ENCODE data around the gene P2RX3.

P2RX3 gene

DNA sequence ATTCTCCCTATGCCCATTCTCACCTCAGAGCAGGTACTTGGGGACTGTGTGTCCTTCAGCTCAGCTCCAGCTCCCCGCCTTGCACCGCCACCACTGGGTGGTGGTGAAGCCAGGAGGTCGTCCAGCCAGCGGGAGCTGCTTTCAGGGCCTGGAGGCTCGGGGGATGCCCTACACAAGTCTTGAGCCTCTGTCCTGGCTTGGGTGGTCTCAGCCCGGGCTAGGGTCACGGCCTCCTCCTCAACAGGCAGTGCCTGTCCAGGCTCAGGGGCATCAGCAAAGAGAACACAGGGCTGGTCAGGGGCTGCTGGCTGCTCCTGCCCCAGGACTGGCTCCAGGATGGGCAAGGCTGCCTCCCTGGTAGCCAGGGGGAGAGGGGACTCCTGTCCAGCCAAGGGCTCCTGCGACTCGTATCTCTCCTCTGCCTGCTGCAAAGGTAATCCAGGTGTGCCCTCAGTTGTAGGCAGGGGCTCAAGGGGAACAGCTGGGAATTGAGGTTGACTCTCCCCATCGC lies 25.6 kb upstream of the P2RX3 start:
- Histone ChIP-seq H3K4me3 (no peak overlapping the region), H3K4me1 (peaks cover 38 to 83% (median 54%) of the 10 kb centered on the region in 10 experiments), H3K4me2 (peak overlapping the region in 8 of 11 experiments; percentile 77 to 95 (median 91); a peak in 12 of 22 replicates), H3K9ac (peak overlapping the region in 6 of 11 experiments; percentile 62 to 75 (median 72); a peak in 10 of 22 replicates), H4K20me1 (peaks cover 0 to 49% (median 0%) of the 10 kb centered on the region in 11 experiments; a peak in 6 of 22 replicates), H3K36me3 (peaks cover 49 to 81% (median 66%) of the 10 kb centered on the region in 11 experiments), H3K9me3 (replicated peaks in 1 of 11) (no peaks in the 10 kb centered on the region), H3K27ac (peak overlapping the region in 9 of 11 experiments; percentile 71 to 86 (median 79); a peak in 17 of 22 replicates), H3K27me3 (no peaks in the 10 kb centered on the region)
- no peak for TF ChIP-seq Cebpa-rat (IDR thresholded peaks at IDR 0.05)

DNA sequence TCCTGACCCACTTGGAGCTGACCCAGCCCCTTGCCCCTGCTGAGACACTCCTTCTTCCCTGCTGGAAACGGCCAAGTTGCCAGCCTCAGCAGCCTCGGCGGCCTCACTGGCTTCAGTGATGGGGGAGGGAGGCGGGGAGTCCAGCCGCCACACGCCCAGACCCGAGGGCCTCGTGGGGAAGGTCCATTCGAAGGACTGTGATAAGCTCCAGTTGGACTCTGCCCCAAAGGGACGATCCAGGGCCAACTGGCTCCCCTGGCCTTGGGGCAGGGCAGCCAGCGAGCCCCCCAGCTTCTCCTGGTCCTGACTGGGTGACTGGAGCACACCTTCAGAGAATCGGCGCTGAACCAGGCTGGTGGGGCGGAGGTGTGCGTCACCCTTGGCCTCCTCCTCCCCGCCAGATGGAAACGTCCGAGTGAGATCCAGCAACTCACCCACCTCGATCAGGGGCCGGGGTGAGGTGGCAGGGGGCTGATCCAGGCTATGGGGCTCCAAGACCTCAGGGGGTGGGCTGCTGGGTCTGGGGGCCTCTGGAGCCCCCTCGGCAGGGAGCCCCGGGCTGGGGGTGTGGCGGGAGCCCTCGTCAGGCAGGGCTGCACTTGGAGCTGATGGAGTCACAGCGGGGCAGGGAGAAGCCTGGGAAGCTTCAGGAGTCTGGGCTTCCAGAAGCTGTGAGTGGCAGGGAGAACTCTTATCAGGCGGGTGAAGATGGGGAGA lies 24.9 kb upstream of the P2RX3 start:
- Histone ChIP-seq H3K4me1 (peaks cover 33 to 76% (median 48%) of the 10 kb centered on the region in 10 experiments), H3K36me3 (peaks cover 55 to 87% (median 72%) of the 10 kb centered on the region in 11 experiments), H3K9me3 (replicated peaks in 1 of 11) (no peaks in the 10 kb centered on the region), H3K9ac (peak overlapping the region in 2 of 11 experiments; percentile 21 to 75; a peak in 1 of 22 replicates), H4K20me1 (peaks cover 0 to 50% (median 0%) of the 10 kb centered on the region in 11 experiments; a peak in 7 of 22 replicates), H3K4me3 (no peak overlapping the region), H3K27ac (peak overlapping the region in 8 of 11 experiments; percentile 72 to 86 (median 80); a peak in 10 of 22 replicates), H3K27me3 (no peaks in the 10 kb centered on the region), H3K4me2 (peak overlapping the region in 2 of 11 experiments; percentile 77 to 95; a peak in 2 of 22 replicates)
- no peak for TF ChIP-seq Cebpa-rat (IDR thresholded peaks at IDR 0.05)

DNA sequence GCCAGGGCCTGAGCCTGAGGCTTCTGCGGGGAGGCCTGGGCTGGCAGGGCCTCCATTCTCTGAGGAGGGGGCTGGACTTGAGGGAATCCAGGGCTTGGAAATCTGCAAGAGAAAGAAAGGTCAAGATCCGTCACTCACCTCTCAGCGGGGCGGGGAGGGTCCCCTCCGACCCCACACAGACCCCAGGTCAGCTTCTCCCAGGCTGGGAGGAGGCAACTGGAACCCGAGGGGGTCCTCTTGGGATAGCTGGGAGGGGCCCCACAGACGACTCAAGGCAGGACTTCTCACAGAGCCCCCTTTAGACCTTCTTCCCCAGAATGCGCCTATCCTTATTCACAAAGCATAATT lies 24.4 kb upstream of the P2RX3 start:
- peaks cover 33 to 71% (median 45%) of the 10 kb centered on the region in 10 experiments for H3K4me1 ChIP-seq
- TF ChIP-seq Cebpa-rat (IDR thresholded peaks at IDR 0.05): no peak
- H4K20me1 ChIP-seq: peaks cover 0 to 55% (median 0%) of the 10 kb centered on the region in 11 experiments; a peak in 7 of 22 replicates
- peaks cover 59 to 86% (median 76%) of the 10 kb centered on the region in 11 experiments for H3K36me3 ChIP-seq
- no peak overlapping the region for H3K9ac ChIP-seq
- H3K27me3 ChIP-seq: no peaks in the 10 kb centered on the region
- H3K9me3 ChIP-seq (replicated peaks in 1 of 11): no peaks in the 10 kb centered on the region
- no peak overlapping the region for H3K4me3 ChIP-seq
- peak overlapping the region in 4 of 11 experiments; percentile 16 to 83 (median 33); a peak in 5 of 22 replicates for H3K27ac ChIP-seq
- no peak overlapping the region for H3K4me2 ChIP-seq

DNA sequence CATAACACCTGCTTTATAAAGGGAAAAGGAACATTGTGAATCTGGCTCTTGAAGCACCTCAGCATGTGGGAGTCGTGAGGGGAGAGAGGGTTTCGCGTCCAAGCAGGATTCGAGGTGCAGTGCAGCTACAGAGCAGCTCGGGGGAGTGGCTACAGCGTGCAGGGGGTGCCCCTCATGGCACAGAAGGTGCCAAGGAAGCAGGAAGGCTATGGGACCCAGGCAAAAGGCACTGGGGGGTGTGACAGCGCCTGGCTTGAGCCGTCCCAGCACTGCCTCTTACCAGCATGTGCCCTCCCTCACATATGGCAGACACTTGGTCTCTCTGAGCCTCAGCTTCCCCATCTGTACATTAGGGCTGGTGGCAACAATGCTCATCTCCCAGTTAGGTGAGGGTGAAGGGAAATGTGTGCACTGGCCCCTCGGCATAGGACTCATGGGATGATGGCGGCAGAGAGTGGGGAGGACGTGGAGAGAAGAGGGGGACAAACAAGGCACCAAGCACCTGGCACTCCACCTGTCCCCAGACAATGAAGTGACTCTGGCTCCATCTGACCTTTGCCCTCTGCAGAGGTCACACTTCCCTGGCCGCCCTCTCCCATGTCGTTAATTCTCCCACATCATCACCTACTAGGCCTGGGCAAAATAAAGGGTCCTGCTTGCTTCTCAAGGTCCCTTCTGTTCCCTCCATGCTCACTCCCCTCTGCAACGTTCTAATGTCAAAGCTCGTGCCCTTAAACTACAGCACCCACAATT lies 23.8 kb upstream of the P2RX3 start:
- no peak for TF ChIP-seq Cebpa-rat (IDR thresholded peaks at IDR 0.05)
- no peak overlapping the region for H3K9ac ChIP-seq
- H4K20me1 ChIP-seq: peaks cover 0 to 55% (median 0%) of the 10 kb centered on the region in 11 experiments; a peak in 7 of 22 replicates
- peaks cover 56 to 86% (median 72%) of the 10 kb centered on the region in 11 experiments for H3K36me3 ChIP-seq
- no peaks in the 10 kb centered on the region for H3K9me3 ChIP-seq (replicated peaks in 1 of 11)
- H3K4me2 ChIP-seq: peak overlapping the region in 3 of 11 experiments; percentile 57 to 77 (median 61); a peak in 5 of 22 replicates
- peaks cover 33 to 64% (median 44%) of the 10 kb centered on the region in 10 experiments for H3K4me1 ChIP-seq
- peak overlapping the region in 4 of 11 experiments; percentile 28 to 83 (median 38); a peak in 4 of 22 replicates for H3K27ac ChIP-seq
- H3K4me3 ChIP-seq: no peak overlapping the region
- H3K27me3 ChIP-seq: no peaks in the 10 kb centered on the region

DNA sequence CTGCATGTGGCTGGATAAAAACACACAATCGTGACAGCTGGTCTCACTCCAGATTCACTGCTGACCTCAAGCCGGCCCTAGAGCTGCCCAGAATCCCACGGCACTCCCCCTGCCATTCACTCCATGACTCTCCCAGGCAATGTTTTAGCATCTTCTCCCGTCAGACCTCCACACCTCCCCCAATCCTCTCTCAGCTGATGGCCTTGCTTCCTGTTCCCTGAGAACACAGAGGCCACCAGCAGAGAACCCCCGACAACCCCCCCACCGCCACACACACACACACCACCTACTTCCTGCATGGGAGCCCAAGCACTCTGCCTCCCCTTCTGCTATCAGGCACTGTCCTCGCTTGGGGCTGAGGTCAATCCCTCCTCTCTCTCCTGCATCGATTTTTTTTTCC lies 22.7 kb upstream of the P2RX3 start:
- no peaks in the 10 kb centered on the region for H3K9me3 ChIP-seq (replicated peaks in 1 of 11)
- H3K4me3 ChIP-seq: no peak overlapping the region
- peaks cover 0 to 57% (median 3%) of the 10 kb centered on the region in 11 experiments; a peak in 8 of 22 replicates for H4K20me1 ChIP-seq
- peak overlapping the region in 5 of 11 experiments; percentile 8 to 43 (median 22); a peak in 5 of 22 replicates for H3K27ac ChIP-seq
- peak overlapping the region in 10 of 11 experiments; percentile 4 to 77 (median 58); a peak in 19 of 22 replicates for H3K4me2 ChIP-seq
- H3K4me1 ChIP-seq: peaks cover 32 to 56% (median 40%) of the 10 kb centered on the region in 10 experiments
- no peaks in the 10 kb centered on the region for H3K27me3 ChIP-seq
- peak overlapping the region in 3 of 11 experiments; percentile 5 to 21 (median 5); a peak in 6 of 22 replicates for H3K9ac ChIP-seq
- peaks cover 51 to 83% (median 68%) of the 10 kb centered on the region in 11 experiments for H3K36me3 ChIP-seq
- TF ChIP-seq Cebpa-rat (IDR thresholded peaks at IDR 0.05): no peak

DNA sequence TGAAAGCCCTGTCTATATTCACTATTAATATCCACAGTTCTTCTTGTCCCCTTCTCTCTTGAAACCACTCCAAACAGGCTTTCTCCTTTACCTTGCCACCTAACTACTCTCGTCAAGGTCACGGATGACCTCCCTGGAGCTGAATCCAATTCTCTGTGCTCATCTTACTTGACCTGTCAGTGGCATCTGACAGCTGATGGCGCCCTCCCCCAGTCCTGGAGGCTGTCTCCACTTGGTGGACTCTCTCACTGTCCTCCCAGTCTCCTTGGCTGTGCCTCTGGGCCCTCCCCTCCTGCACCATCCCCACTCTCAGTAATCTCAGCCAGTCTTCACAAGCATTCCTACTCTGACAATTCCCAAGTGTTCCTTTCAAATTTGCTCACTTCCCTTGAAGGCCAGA lies 22.1 kb upstream of the P2RX3 start:
- TF ChIP-seq Cebpa-rat (IDR thresholded peaks at IDR 0.05): no peak
- Histone ChIP-seq H3K27ac (peak overlapping the region in 4 of 11 experiments; percentile 13 to 39 (median 22); a peak in 2 of 22 replicates), H3K9ac (peak overlapping the region in 2 of 11 experiments; percentile 5 to 21; a peak in 4 of 22 replicates), H3K9me3 (replicated peaks in 1 of 11) (no peaks in the 10 kb centered on the region), H3K4me1 (peaks cover 27 to 56% (median 34%) of the 10 kb centered on the region in 10 experiments), H4K20me1 (peaks cover 0 to 57% (median 6%) of the 10 kb centered on the region in 11 experiments; a peak in 9 of 22 replicates), H3K4me3 (no peak overlapping the region), H3K36me3 (peaks cover 55 to 87% (median 74%) of the 10 kb centered on the region in 11 experiments), H3K27me3 (no peaks in the 10 kb centered on the region), H3K4me2 (peak overlapping the region in 10 of 11 experiments; percentile 4 to 77 (median 58); a peak in 19 of 22 replicates)

DNA sequence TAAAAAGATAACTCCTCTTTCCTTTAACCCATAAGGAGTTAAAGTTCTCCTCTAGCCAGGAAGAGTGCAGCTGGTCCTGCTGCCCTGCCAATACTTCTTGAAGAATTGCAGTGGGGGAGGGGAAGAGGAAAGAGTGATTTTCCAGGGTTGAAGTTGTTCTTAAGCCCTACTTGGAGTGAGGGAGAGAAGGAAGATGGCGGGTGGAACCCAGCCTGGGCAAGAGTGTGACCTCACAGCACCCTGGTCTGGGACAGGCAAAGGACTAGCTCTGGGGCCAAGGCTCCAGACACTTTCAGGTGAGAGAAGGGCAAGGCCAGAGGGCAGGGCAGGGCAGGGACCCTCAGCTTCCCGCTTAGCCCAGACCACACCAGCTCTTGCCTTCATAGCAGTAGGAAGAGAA lies 20.0 kb upstream of the P2RX3 start:
- no peak overlapping the region for H3K9ac ChIP-seq
- peaks cover 47 to 81% (median 67%) of the 10 kb centered on the region in 11 experiments for H3K36me3 ChIP-seq
- H4K20me1 ChIP-seq: peaks cover 0 to 71% (median 17%) of the 10 kb centered on the region in 11 experiments; a peak in 14 of 22 replicates
- H3K27ac ChIP-seq: no peak overlapping the region
- no peaks in the 10 kb centered on the region for H3K27me3 ChIP-seq
- no peaks in the 10 kb centered on the region for H3K9me3 ChIP-seq (replicated peaks in 1 of 11)
- H3K4me2 ChIP-seq: 0 out of 22 replicates have a peak overlapping the region, but pooled peaks of 1 of the 11 experiments have one; percentile 9
- peaks cover 27 to 56% (median 36%) of the 10 kb centered on the region in 10 experiments for H3K4me1 ChIP-seq
- no peak overlapping the region for H3K4me3 ChIP-seq
- TF ChIP-seq Cebpa-rat (IDR thresholded peaks at IDR 0.05): no peak

DNA sequence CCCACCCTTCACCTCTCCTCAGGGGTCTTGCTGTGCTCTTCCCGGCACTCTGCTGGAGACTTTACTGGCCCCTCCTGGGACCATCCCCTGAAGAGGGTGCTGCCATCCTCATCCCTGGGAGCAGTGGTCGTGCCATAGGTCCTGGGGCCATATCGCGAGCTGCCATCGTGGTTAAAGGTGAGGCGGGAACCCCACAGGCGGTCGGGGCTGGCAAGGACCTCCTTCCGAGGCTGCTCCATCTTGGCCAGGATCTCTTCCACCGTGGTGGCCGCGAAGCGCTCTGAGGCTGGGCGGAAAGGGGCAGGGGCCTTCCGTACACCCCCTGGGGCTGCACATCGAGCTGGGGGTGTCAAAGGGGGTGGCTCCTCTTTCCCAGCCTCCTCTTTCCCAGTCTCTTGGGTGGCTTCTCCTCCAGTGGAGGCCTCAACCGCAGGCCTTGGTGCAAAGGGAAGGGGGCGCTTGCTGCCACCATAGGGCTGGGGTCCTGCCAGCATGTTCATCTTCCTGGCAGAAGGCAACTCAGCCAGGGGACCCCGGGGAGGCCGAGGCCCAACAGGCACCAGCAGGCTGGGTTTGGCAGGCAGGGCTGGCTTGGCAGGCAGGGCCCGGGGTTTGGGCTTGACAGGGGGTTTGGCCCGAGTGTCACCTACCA lies 18.0 kb upstream of the P2RX3 start:
- no peak overlapping the region for H3K4me2 ChIP-seq
- no peak overlapping the region for H3K4me3 ChIP-seq
- peaks cover 36 to 55% (median 45%) of the 10 kb centered on the region in 10 experiments for H3K4me1 ChIP-seq
- TF ChIP-seq Cebpa-rat (IDR thresholded peaks at IDR 0.05): no peak
- peaks cover 0 to 69% (median 20%) of the 10 kb centered on the region in 11 experiments; a peak in 15 of 22 replicates for H4K20me1 ChIP-seq
- no peaks in the 10 kb centered on the region for H3K27me3 ChIP-seq
- H3K27ac ChIP-seq: no peak overlapping the region
- H3K9me3 ChIP-seq (replicated peaks in 1 of 11): no peaks in the 10 kb centered on the region
- H3K9ac ChIP-seq: no peak overlapping the region
- peaks cover 31 to 61% (median 48%) of the 10 kb centered on the region in 11 experiments for H3K36me3 ChIP-seq
